ENCODE data around the gene AP5S1.

AP5S1 gene

DNA sequence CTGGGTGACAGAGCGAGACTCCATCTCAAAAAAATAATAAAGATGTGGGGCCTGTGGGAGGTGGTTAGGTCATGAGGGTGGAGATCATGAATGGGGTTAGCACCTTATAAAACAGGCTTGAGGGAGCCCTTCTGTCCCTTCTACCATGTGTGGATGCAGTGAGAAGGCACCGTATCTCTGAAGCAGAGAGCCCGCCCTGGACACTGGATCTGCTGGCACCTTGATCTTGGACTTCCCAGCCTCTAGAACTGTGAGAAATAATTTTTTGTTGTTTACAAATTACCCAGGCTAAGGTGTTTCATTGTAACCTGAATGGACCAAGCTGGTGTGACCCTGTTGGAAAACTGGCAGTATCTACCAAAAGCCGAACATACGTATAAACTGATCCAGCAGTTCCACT is 53.2 kb downstream of the AP5S1 start:
- DNase-seq = no peak

DNA sequence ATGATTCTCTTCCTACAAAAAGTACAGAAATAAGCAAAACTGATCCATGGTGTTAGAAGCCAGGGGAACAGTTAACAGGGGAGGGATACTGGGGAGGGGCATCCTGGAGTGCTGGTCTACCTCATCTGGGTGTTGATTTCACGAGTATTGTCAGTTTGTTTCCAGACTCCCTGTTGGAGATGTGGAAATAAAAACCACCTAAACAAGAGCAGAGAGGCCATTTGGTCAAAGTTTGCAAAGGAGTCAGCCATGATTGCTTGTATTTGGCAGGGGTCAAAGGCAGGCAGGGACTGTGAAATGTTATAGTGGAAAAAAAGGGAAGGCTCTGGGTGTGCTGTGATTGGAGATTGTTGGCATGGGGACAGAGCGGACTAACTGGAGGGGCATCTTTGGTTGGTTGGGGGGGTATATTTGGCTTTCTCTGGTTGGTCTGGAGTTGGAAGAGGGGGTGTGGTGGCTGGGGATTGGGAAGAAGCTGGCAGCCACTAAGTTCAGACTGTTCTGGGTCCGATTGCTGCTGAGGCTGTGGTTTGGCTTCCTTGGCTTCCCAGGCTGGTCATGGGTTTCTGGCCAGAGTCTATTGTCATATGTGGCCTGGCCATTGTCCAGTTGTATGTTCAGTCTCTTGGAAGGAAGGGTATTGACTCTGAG is 54.0 kb downstream of the AP5S1 start:
- DNase-seq = no peak

GRCh38 chr20:3875378-3875974 is 55.1 kb downstream of the AP5S1 start:
- DNase-seq = no peak

DNA sequence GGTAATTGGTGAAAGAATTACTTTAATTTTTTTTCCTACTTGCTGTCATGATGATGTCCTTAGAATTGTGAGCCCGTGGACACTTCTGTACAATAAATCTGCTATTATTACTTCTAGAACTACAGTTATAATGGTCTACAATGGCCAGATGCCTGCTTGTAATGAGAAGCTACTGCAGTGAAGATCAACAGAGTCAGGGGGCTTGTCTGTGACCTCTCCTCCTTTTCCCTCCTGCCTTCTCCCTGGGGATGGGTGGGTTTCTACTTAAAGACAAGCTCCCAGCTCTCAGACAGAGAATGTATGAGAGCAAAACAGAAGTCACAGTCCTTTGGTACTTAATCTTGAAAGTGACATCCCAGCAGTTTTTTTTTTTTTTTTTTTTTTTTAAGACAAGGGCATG is 55.7 kb downstream of the AP5S1 start:
- DNase-seq = no peak

DNA sequence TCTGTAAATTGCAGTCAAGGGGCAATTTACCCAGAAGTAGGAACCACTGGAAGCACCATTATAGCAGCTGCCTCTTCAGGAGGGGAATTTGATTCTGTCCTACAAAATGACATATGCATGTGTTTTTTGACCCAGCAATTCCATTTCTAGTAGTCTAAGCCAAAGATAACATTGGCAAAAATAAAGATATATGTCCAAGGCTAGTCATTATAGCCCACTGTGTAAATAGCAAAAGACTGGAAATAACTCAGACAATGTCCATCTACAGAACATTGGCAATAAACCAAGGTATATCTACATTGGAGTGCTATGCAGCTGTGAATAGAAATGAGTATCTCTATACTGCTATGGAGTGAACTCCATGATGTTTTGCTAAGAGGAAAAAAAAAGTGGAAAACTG is 56.3 kb downstream of the AP5S1 start:
- no peak for DNase-seq

Measured in hypothalamus (tissue), 51 donors.